Endothelial cell of umbilical vein (primary cell): ENCODE results near the gene ZNF423. TPM values are rescaled to one million over a fixed set of nuclear protein-coding genes. Genes with fewer than 3 reads are reported as not detected.

Experiments used
- BruUV-seq: library from RNA; stranded (reverse); fragments of 400-500 nt; replicated peaks from 2 replicates; lab custom pipeline; 2021; lab: Mats Ljungman, UMichigan
- CTCF ChIA-PET: fragments of 300-600, 350-600 bp; sonication (Branson Sonifier 250); formaldehyde crosslinking; loops from one replicate; lab custom pipeline; 2021; ENCODE audit warnings: antibody characterized with exemption, inconsistent platforms; lab: Charles Lee
- POLR2A ChIA-PET: fragments of 300-600, 350-600 bp; sonication (Branson Sonifier 250); formaldehyde crosslinking; loops from one replicate; lab custom pipeline; 2021; ENCODE audit warnings: antibody characterized with exemption, inconsistent platforms; lab: Charles Lee
- DNase-seq: peaks from one replicate; pipeline ENCODE4 v3.0.0-alpha.2; 2011; ENCODE audit warnings: low read depth, low spot score
- FAIRE-seq: peaks from 2 replicates; lab custom pipeline; 2011; peaks lifted over from hg19 to GRCh38; lab: Jason Lieb, UNC
- H2AFZ ChIP-seq: 2 replicates; pipeline ENCODE4 v1.6.0; 2012; ENCODE audit warnings: low read depth, low read length, control low read depth, inconsistent platforms
- H3K27ac ChIP-seq: 2 replicates; pipeline ENCODE4 v1.5.1; 2011; ENCODE audit warnings: low read depth, mild to moderate bottlenecking, control low read depth, low read length, moderate library complexity; ENCODE audit not compliant: insufficient read depth
- H3K27me3 ChIP-seq, 2 experiments: 2 replicates each; pipeline versions ENCODE4 v1.6.0 to v1.6.1; 2011; ENCODE audit warnings: low read length in 2 of 2, mixed read lengths in 1 of 2; ENCODE audit not compliant: control insufficient read depth in 2 of 2, insufficient read depth in 2 of 2
- H3K36me3 ChIP-seq, 2 experiments: 2 replicates in 1 of 2; 3 replicates in 1 of 2; pipeline ENCODE4 v1.5.1; 2011; ENCODE audit warnings: low read length in 2 of 2, mild to moderate bottlenecking in 1 of 2, moderate library complexity in 1 of 2; ENCODE audit not compliant: control insufficient read depth in 2 of 2, insufficient read depth in 2 of 2; ENCODE audit errors: extremely low read depth in 1 of 2
- H3K4me1 ChIP-seq: 3 replicates; pipeline ENCODE4 v1.5.1; 2011; ENCODE audit warnings: mild to moderate bottlenecking, low read length; ENCODE audit not compliant: control insufficient read depth, insufficient read depth; ENCODE audit errors: extremely low read depth
- H3K4me2 ChIP-seq: 2 replicates; pipeline ENCODE4 v1.6.1; 2011; ENCODE audit warnings: low read length, control low read depth, mixed read lengths; ENCODE audit not compliant: insufficient read depth
- H3K4me3 ChIP-seq, 3 experiments: fragments of 200-600 bp in 1 of 3; sonication (generic), shearing (Covaris generic) in 1 of 3; replicated peaks in 1 of 3; 2 replicates each; pipeline ENCODE4 v1.5.1; 2011 to 2016; ENCODE audit warnings: control low read depth in 3 of 3, low read length in 3 of 3, mild to moderate bottlenecking in 2 of 3, inconsistent platforms in 1 of 3, low read depth in 1 of 3, moderate library complexity in 1 of 3; ENCODE audit not compliant: insufficient read depth in 1 of 3
- H3K79me2 ChIP-seq: 2 replicates; pipeline ENCODE4 v1.6.0; 2012; ENCODE audit warnings: low read length, inconsistent platforms; ENCODE audit not compliant: control insufficient read depth, insufficient read depth
- H3K9ac ChIP-seq: replicated peaks from 2 replicates; pipeline ENCODE3; 2011; ENCODE audit warnings: low read length, control low read depth; ENCODE audit not compliant: insufficient read depth; ENCODE audit errors: extremely low read depth
- H3K9me1 ChIP-seq: replicated peaks from 3 replicates; pipeline ENCODE4 v1.6.0; 2011; ENCODE audit warnings: mild to moderate bottlenecking, low read length; ENCODE audit not compliant: control insufficient read depth, insufficient read depth; ENCODE audit errors: extremely low read depth
- H3K9me3 ChIP-seq: replicated peaks from 2 replicates; pipeline ENCODE4 v1.5.1; 2012; ENCODE audit warnings: low read length, inconsistent platforms; ENCODE audit not compliant: control insufficient read depth, insufficient read depth
- H4K20me1 ChIP-seq: replicated peaks from 2 replicates; pipeline ENCODE3; 2011; ENCODE audit warnings: mild to moderate bottlenecking, low read length; ENCODE audit not compliant: control insufficient read depth, insufficient read depth; ENCODE audit errors: extremely low read depth
- EZH2 ChIP-seq: IDR thresholded peaks from 2 replicates; pipeline ENCODE4 v1.6.1; 2012; ENCODE audit warnings: borderline replicate concordance, low read depth, mild to moderate bottlenecking, moderate library complexity, low read length, inconsistent platforms; ENCODE audit not compliant: severe bottlenecking
- FOS ChIP-seq: IDR thresholded peaks from 2 replicates; pipeline ENCODE4 v1.6.1; 2011; ENCODE audit warnings: mild to moderate bottlenecking, low read length, moderate library complexity, borderline replicate concordance; ENCODE audit not compliant: insufficient read depth
- GATA2 ChIP-seq: IDR thresholded peaks from 2 replicates; pipeline ENCODE4 v1.7.0; 2011; ENCODE audit warnings: low read depth, mild to moderate bottlenecking, moderate library complexity, mixed read lengths, low read length; ENCODE audit not compliant: insufficient read length, insufficient read depth
- JUN ChIP-seq: IDR thresholded peaks from 2 replicates; pipeline ENCODE4 v1.6.1; 2011; ENCODE audit warnings: borderline replicate concordance, low read depth; ENCODE audit not compliant: insufficient read length, insufficient read depth
- MYC ChIP-seq: IDR thresholded peaks from one replicate; pipeline ENCODE4 v1.6.1; 2011; ENCODE audit warnings: mild to moderate bottlenecking, low read depth, low read length
- POLR2A ChIP-seq: IDR thresholded peaks from 2 replicates; pipeline ENCODE4 v1.6.1; 2012; ENCODE audit warnings: low read depth, mild to moderate bottlenecking, control low read depth, low read length
- POLR2AphosphoS5 ChIP-seq: IDR thresholded peaks from 2 replicates; pipeline ENCODE4 v1.6.1; 2012; ENCODE audit warnings: low read depth, mild to moderate bottlenecking, control low read depth, low read length, moderate library complexity; ENCODE audit not compliant: insufficient read depth
- dilution Hi-C: fragments of 300-500 bp; cut with MboI; formaldehyde crosslinking; loops from one replicate; pipeline ENCODE4 v1.15.0; 2019; ENCODE audit warnings: low sequenced_read_pairs; ENCODE audit not compliant: extremely low pct_ligation_motif_present
- intact Hi-C: fragments of 100-400 bp; cut with micrococcal nuclease; formaldehyde crosslinking; loops from one replicate; pipeline ENCODE4 v1.10.0; 2022
- polyA plus RNA-seq, 4 experiments: library from polyadenylated mRNA; depleted of rRNA in 3 of 4; stranded (reverse) in 3 of 4; unstranded in 1 of 4; fragments of >200 nt; gene quantifications; 2 replicates each; pipeline versions ENCODE4 v1.2.1 to v1.2.3, GENCODE V29; 2011 to 2012; ENCODE audit warnings: missing spikeins in 1 of 4
- total RNA-seq: library from RNA; stranded (reverse); gene quantifications from 2 replicates; pipeline ENCODE4 v1.2.3, GENCODE V29; 2021
- TF ChIP-seq, protein P1 (sequence below): IDR thresholded peaks from 2 replicates; pipeline ENCODE4 v1.6.1; 2011; ENCODE audit not compliant: insufficient read depth, insufficient read length
- TF ChIP-seq, protein P2 (sequence below), 2 donors: IDR thresholded peaks; 1 replicate in 1 of 2; 2 replicates in 1 of 2; pipeline ENCODE4 v1.5.1; 2011; ENCODE audit warnings: low read length in 2 of 2, mild to moderate bottlenecking in 2 of 2, moderate library complexity in 2 of 2, control low read depth in 1 of 2, inconsistent platforms in 1 of 2, low read depth in 1 of 2; ENCODE audit not compliant: insufficient read depth in 1 of 2; ENCODE audit errors: extremely low read depth in 1 of 2

The ZNF423 gene
- total and polyA plus RNA-seq, 2 donors (not counting 3 experiments of a cell fraction or from before 2014, with no cell fraction given) = 2.2 to 8.1 TPM

DNA sequence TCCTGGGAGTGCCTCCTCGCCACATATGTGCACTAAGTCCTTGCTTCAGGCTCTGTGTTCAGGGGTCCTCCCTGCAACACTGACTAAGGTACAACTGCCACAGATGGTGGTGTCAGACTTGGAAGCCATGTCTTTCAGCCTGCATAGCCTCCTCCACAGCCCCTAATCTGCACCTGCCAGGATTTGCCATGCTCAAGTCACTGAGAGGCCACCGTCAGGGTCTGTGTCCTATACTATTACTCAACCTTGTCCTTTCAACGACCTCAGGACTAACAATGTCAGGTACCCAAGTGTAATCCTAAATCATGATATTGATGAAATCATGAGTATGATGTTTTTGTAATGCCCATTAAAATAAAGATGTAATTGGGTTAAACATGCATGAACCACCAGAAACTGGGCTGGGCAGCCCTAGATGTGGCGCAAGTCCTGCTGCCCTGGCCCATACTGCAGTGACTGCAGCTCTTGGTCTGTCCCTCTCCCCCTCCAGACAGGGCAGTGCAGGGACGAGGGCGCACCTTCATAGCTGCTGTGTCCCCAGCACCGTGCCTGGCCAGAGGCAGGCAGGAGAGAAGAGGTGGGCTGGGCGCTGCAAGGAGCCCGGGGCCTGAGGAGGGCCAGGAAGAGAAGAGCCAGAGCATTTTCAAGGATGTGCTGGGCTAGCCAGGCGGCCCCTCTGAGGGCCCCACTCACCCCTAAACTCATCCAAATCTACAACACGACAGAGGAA lies 198.0 kb downstream of the ZNF423 start:
- no TSS peak for BruUV-seq
- Histone ChIP-seq H3K36me3 (no peaks in the 10 kb centered on the region), H3K9me1 (no peaks in the 10 kb centered on the region), H3K9ac (no peak overlapping the region), H4K20me1 (no peaks in the 10 kb centered on the region), H3K79me2 (no peaks in the 10 kb centered on the region), H3K4me3 (no peak overlapping the region), H3K4me2 (no peak overlapping the region), H3K27me3 (no peaks in the 10 kb centered on the region), H3K9me3 (no peaks in the 10 kb centered on the region), H2AFZ (no peak overlapping the region), H3K27ac (no peak overlapping the region), H3K4me1 (no peaks in the 10 kb centered on the region)
- intact Hi-C loops = no loop called here
- dilution Hi-C loops = no loop called here
- FAIRE-seq = no peak
- ChIA-PET POLR2A (no interaction called here), CTCF (interaction anchor here (0.5 kb wide), 1 partner anchor 30 kb away, joined by 3 read pairs; no protein-coding TSS in a partner anchor)
- no peak for DNase-seq
- TF ChIP-seq POLR2AphosphoS5 = no peak
- TF ChIP-seq FOS = no peak
- TF ChIP-seq MYC = no peak
- TF ChIP-seq, protein P1, sequence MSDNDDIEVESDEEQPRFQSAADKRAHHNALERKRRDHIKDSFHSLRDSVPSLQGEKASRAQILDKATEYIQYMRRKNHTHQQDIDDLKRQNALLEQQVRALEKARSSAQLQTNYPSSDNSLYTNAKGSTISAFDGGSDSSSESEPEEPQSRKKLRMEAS = no peak
- TF ChIP-seq EZH2 = no peak
- no peak for TF ChIP-seq JUN
- TF ChIP-seq, protein P2, sequence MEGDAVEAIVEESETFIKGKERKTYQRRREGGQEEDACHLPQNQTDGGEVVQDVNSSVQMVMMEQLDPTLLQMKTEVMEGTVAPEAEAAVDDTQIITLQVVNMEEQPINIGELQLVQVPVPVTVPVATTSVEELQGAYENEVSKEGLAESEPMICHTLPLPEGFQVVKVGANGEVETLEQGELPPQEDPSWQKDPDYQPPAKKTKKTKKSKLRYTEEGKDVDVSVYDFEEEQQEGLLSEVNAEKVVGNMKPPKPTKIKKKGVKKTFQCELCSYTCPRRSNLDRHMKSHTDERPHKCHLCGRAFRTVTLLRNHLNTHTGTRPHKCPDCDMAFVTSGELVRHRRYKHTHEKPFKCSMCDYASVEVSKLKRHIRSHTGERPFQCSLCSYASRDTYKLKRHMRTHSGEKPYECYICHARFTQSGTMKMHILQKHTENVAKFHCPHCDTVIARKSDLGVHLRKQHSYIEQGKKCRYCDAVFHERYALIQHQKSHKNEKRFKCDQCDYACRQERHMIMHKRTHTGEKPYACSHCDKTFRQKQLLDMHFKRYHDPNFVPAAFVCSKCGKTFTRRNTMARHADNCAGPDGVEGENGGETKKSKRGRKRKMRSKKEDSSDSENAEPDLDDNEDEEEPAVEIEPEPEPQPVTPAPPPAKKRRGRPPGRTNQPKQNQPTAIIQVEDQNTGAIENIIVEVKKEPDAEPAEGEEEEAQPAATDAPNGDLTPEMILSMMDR (IDR thresholded peaks at IDR 0.05; ENCODE audit: extremely low read depth in 1 of 2, insufficient read depth in 1 of 2, low read depth in 1 of 2, low read length in 2 of 2) = no peak
- TF ChIP-seq POLR2A = no peak
- no peak for TF ChIP-seq GATA2
